ENCODE measurements around the gene KANSL1L. TPM values are rescaled to one million over a fixed set of nuclear protein-coding genes. Genes with fewer than 3 reads are reported as not detected.

The KANSL1L gene
- total RNA-seq, 1 donor from 2014 or later: 32.7 TPM

GRCh38 chr2:210203147-210203546 lies 31.9 kb upstream of the KANSL1L start:
- H3K27me3 Mint-ChIP-seq: no peaks in the 10 kb centered on the region
- no peaks in the 10 kb centered on the region for H3K36me3 Mint-ChIP-seq (ENCODE audit: insufficient read depth)
- no peak for TF ChIP-seq CTCF (IDR thresholded peaks at IDR 0.05; ENCODE audit: unreplicated experiment)
- DNase-seq (ENCODE audit: low spot score, unreplicated experiment): no peak
- H3K4me1 Mint-ChIP-seq (ENCODE audit: low read depth): no peaks in the 10 kb centered on the region
- H3K9me3 Mint-ChIP-seq (ENCODE audit: low read depth): no peaks in the 10 kb centered on the region
- no peak overlapping the region for H3K27ac Mint-ChIP-seq
- no peak overlapping the region for H3K4me3 Mint-ChIP-seq (ENCODE audit: low read depth)

DNA sequence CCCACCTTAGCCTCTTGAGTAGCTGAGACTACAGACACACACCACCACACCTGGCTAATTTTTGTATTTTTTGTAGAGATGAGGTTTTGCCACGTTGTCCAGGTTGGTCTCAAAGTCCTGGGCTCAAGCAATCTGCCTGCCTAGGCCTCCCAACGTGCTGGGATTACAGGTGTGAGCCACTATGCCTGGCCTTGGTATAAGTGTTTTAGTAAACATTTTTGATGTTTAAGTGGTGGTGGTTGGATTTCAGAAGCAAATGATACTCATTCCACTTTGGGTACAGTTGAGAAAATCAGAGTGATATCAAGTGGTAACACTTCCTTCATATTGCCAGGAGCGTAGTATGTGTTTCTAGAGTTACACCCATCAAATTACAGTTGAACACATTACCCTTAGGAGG lies 28.6 kb upstream of the KANSL1L start:
- no peaks in the 10 kb centered on the region for H3K36me3 Mint-ChIP-seq (ENCODE audit: insufficient read depth)
- no peak for TF ChIP-seq CTCF (IDR thresholded peaks at IDR 0.05; ENCODE audit: unreplicated experiment)
- H3K4me1 Mint-ChIP-seq (ENCODE audit: low read depth): peaks cover 3% of the 10 kb centered on the region
- H3K9me3 Mint-ChIP-seq (ENCODE audit: low read depth): no peaks in the 10 kb centered on the region
- no peak overlapping the region for H3K27ac Mint-ChIP-seq
- no peak overlapping the region for H3K4me3 Mint-ChIP-seq (ENCODE audit: low read depth)
- no peak for DNase-seq (ENCODE audit: low spot score, unreplicated experiment)
- no peaks in the 10 kb centered on the region for H3K27me3 Mint-ChIP-seq

DNA sequence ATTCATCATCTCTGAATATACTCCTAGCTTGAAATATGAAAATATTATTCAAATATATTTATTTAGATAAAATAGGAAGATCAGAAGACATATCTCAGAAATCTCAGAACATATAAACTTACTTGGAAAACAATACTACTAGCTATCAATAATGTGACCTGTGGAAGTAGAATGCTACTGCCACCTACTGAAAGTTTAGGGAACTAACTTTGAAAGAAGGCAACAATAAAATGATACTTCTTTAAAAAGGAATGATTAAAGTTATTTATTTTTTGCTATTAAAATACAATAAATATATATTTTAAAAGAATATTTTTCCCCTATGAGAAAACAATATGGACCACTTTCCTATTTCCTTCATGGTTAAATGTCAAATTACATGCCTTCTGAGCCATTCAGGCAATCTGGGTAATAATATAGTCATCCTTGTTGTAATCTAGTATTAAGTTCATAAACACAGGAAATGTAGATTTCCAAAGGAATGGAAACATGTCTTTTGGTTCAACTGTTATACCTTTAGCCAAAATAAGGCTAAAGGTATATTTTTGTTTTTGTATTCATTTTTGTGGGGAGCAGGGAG lies 28.1 kb upstream of the KANSL1L start:
- peak; percentile 86 for TF ChIP-seq CTCF (IDR thresholded peaks at IDR 0.05; ENCODE audit: unreplicated experiment)
- no peak for DNase-seq (ENCODE audit: low spot score, unreplicated experiment)
- H3K27ac Mint-ChIP-seq: no peak overlapping the region
- H3K4me1 Mint-ChIP-seq (ENCODE audit: low read depth): peaks cover 6% of the 10 kb centered on the region
- no peaks in the 10 kb centered on the region for H3K27me3 Mint-ChIP-seq
- no peaks in the 10 kb centered on the region for H3K36me3 Mint-ChIP-seq (ENCODE audit: insufficient read depth)
- H3K9me3 Mint-ChIP-seq (ENCODE audit: low read depth): no peaks in the 10 kb centered on the region
- no peak overlapping the region for H3K4me3 Mint-ChIP-seq (ENCODE audit: low read depth)

DNA sequence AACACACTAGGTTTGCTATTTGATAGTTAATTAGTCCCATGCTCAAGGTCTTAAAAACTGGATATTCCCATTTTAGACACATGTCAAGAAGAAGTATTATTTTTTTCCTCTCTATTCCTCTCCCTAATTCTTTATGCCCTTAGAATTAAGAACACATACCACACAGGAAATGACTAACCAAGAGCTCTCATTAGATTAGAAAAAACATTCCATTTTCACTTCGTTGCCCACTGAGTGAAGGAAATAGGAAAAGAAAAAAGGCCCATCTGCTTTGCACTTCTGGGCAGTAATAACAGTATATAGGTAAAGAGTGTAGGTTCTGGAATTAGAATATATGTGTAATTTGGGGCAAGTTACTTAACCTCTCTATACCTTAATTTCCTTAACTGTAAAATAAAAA lies 27.1 kb upstream of the KANSL1L start:
- H3K36me3 Mint-ChIP-seq (ENCODE audit: insufficient read depth): no peaks in the 10 kb centered on the region
- H3K27me3 Mint-ChIP-seq: no peaks in the 10 kb centered on the region
- no peak overlapping the region for H3K27ac Mint-ChIP-seq
- H3K4me3 Mint-ChIP-seq (ENCODE audit: low read depth): no peak overlapping the region
- TF ChIP-seq CTCF (IDR thresholded peaks at IDR 0.05; ENCODE audit: unreplicated experiment): no peak
- no peak for DNase-seq (ENCODE audit: low spot score, unreplicated experiment)
- no peaks in the 10 kb centered on the region for H3K9me3 Mint-ChIP-seq (ENCODE audit: low read depth)
- peaks cover 10% of the 10 kb centered on the region for H3K4me1 Mint-ChIP-seq (ENCODE audit: low read depth)

- no peaks in the 10 kb centered on the region for H3K36me3 Mint-ChIP-seq (ENCODE audit: insufficient read depth)
- no peaks in the 10 kb centered on the region for H3K9me3 Mint-ChIP-seq (ENCODE audit: low read depth)
- peaks cover 10% of the 10 kb centered on the region for H3K4me1 Mint-ChIP-seq (ENCODE audit: low read depth)
- H3K27me3 Mint-ChIP-seq: no peaks in the 10 kb centered on the region
- no peak for DNase-seq (ENCODE audit: low spot score, unreplicated experiment)
- no peak overlapping the region for H3K4me3 Mint-ChIP-seq (ENCODE audit: low read depth)
- no peak for TF ChIP-seq CTCF (IDR thresholded peaks at IDR 0.05; ENCODE audit: unreplicated experiment)
- no peak overlapping the region for H3K27ac Mint-ChIP-seq
Measured at GRCh38 chr2:210197720-210198119, 26.5 kb upstream of the KANSL1L start.
